ENCODE measurements around the gene TPK1.

TPK1 gene

DNA sequence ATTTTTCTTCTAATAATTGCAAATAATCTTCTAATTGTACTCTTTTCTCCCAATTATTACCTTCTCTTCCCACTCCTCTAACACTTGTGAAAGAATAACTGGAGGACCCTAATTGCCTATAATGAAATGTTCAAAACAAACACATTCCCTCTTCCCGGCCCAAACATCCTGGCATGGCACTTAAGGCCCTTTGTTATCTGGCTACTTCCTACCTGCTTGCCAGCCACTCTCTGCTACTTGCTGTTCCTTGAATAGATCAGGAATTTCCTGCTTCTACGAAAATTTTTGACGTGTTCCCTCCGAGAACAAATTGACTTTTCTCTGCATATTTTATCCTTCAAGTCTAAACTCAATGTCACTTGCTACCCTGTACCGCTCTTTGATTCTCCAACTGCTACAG, 376.2 kb downstream of the TPK1 start:
- no peak for TF ChIP-seq CTCF (IDR thresholded peaks at IDR 0.05; ENCODE audit: low read depth, low read length)

GRCh38 chr7:144455040-144455404, 380.8 kb downstream of the TPK1 start:
- H3K4me3 ChIP-seq (replicated peaks in 1 of 2; ENCODE audit: low read depth in 2 of 2, low read length in 2 of 2), result no peak overlapping the region
- no peak for TF ChIP-seq CTCF (IDR thresholded peaks at IDR 0.05; ENCODE audit: low read depth, low read length)
- no peak for DNase-seq (ENCODE audit: low read depth in 2 of 2)

More for the DNA sequence above, 376.2 kb downstream of the TPK1 start:
- H3K4me3 ChIP-seq (replicated peaks in 1 of 2; ENCODE audit: low read depth in 2 of 2, low read length in 2 of 2), result no peak overlapping the region
- DNase-seq (ENCODE audit: low read depth in 2 of 2), result no peak

- TF ChIP-seq CTCF (IDR thresholded peaks at IDR 0.05; ENCODE audit: low read depth, low read length), result peak; percentile 37
- DNase-seq (ENCODE audit: low read depth in 2 of 2), result peak; percentile 10 to 18
- H3K4me3 ChIP-seq (replicated peaks in 1 of 2; ENCODE audit: low read depth in 2 of 2, low read length in 2 of 2), result no peak overlapping the region
These were observed 381.4 kb downstream of the TPK1 start for GRCh38 chr7:144454256-144455039.

DNA sequence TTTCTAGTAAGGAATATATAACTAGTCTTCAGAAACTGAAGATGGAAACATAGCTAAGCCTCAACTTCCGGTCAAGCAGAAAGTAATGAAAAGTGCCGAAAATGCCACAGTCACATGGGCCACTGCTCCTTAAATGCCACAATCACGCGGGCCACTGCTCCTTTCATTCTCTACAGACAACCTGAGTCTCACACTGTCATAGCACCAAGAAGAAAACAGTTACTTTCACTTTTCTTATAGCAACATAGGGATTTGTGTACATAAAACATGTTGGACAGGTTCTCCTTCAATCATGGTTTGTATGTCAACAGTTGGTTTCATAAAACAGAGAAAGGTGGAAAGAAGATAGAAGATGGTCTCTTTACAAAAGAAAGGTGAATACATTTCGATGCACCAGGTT, 383.8 kb downstream of the TPK1 start:
- H3K4me3 ChIP-seq (replicated peaks in 1 of 2; ENCODE audit: low read depth in 2 of 2, low read length in 2 of 2), result no peak overlapping the region
- no peak for DNase-seq (ENCODE audit: low read depth in 2 of 2)
- no peak for TF ChIP-seq CTCF (IDR thresholded peaks at IDR 0.05; ENCODE audit: low read depth, low read length)

- H3K4me3 ChIP-seq (replicated peaks in 1 of 2; ENCODE audit: low read depth in 2 of 2, low read length in 2 of 2), result no peak overlapping the region
- DNase-seq (ENCODE audit: low read depth in 2 of 2), result no peak
- TF ChIP-seq CTCF (IDR thresholded peaks at IDR 0.05; ENCODE audit: low read depth, low read length), result no peak
These were observed 390.3 kb downstream of the TPK1 start for GRCh38 chr7:144445590-144445989.

DNA sequence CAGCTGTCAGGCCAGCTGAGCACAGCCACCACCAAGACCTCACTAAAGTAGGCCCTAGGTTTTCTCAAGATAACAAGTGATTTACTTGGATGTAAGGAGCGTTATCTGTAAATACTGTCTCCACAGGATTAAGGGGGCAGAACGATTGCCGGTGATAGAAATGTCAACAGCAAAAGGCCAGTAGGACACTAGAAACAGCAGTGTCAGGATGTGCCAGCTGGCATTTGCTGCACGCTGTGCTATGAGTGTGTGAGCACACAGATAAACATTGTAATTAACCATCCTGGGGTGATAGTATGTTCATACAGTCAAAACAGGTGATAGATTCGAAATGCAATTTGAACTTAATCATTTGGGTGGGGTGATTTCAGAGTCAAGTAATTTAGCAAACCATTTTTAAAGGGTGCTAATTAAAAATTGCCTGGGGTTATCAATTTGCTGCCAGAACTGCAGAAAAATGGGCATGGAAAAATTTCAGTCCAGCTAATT, 396.1 kb downstream of the TPK1 start:
- no peak overlapping the region for H3K4me3 ChIP-seq (replicated peaks in 1 of 2; ENCODE audit: low read depth in 2 of 2, low read length in 2 of 2)
- no peak for TF ChIP-seq CTCF (IDR thresholded peaks at IDR 0.05; ENCODE audit: low read depth, low read length)
- DNase-seq (ENCODE audit: low read depth in 2 of 2), result no peak

Data from cardiac fibroblast (primary cell).